H1 (cell line): Measurements from ENCODE around the gene TEX29. TPM values are rescaled to one million over a fixed set of nuclear protein-coding genes. Genes with fewer than 3 reads are reported as not detected.
A peak's percentile ranks its signal among the peaks of the same experiment; 100 is the strongest.

Experiments used
- CTCF ChIA-PET: fragments of 300-600 bp; sonication (Branson Sonifier 250); formaldehyde crosslinking; loops from one replicate; lab custom pipeline; 2021; ENCODE audit not compliant: partially characterized antibody; lab: Charles Lee
- POLR2A ChIA-PET: fragments of 300-600 bp; sonication (Branson Sonifier 250); formaldehyde crosslinking; loops from one replicate; lab custom pipeline; 2021; ENCODE audit warnings: inconsistent platforms; ENCODE audit not compliant: partially characterized antibody; lab: Charles Lee
- DNase-seq, 2 experiments: peaks; one replicate each; pipeline versions ENCODE4 v3.0.0 to v3.0.0-alpha.2; 2010 to 2022; ENCODE audit warnings: low spot score in 2 of 2, low read depth in 1 of 2, mixed read lengths in 1 of 2
- FAIRE-seq: peaks from 2 replicates; lab custom pipeline; 2011; peaks lifted over from hg19 to GRCh38; lab: Jason Lieb, UNC
- H2AFZ ChIP-seq: 2 replicates; pipeline ENCODE4 v1.8.1; 2012; ENCODE audit warnings: low read length, inconsistent platforms
- H2AK5ac ChIP-seq: 2 replicates; pipeline ENCODE4 v1.6.1; 2013; ENCODE audit warnings: low read depth, low read length
- H2BK120ac ChIP-seq: replicated peaks from 2 replicates; pipeline ENCODE3; 2013; ENCODE audit warnings: low read depth, low read length, inconsistent platforms
- H2BK12ac ChIP-seq: 2 replicates; pipeline ENCODE4 v1.6.1; 2013; ENCODE audit warnings: low read depth, low read length
- H2BK15ac ChIP-seq: 2 replicates; pipeline ENCODE4 v1.6.1; 2013; ENCODE audit warnings: low read length
- H2BK20ac ChIP-seq: 2 replicates; pipeline ENCODE4 v1.6.1; 2013; ENCODE audit warnings: low read length
- H2BK5ac ChIP-seq: 2 replicates; pipeline ENCODE4 v1.6.1; 2013; ENCODE audit warnings: low read depth, low read length
- H3K14ac ChIP-seq: 2 replicates; pipeline ENCODE4 v1.6.1; 2013; ENCODE audit warnings: inconsistent platforms; ENCODE audit not compliant: insufficient read length
- H3K18ac ChIP-seq: 2 replicates; pipeline ENCODE4 v1.6.1; 2013; ENCODE audit warnings: low read length; ENCODE audit errors: extremely low read depth
- H3K23ac ChIP-seq: 2 replicates; pipeline ENCODE4 v1.6.1; 2013; ENCODE audit warnings: inconsistent platforms; ENCODE audit not compliant: insufficient read length
- H3K23me2 ChIP-seq: 2 replicates; pipeline ENCODE4 v1.6.1; 2013; ENCODE audit warnings: low read depth, low read length
- H3K27ac ChIP-seq: 2 replicates; pipeline ENCODE4 v1.6.1; 2011; ENCODE audit warnings: low read depth, low read length, inconsistent platforms
- H3K27me3 ChIP-seq, 4 experiments: replicated peaks in 1 of 4; 1 replicate in 1 of 4; 2 replicates in 3 of 4; pipeline versions ENCODE4 v1.6.1 to v1.8.1; 2011 to 2013; ENCODE audit warnings: low read length in 3 of 4, mild to moderate bottlenecking in 3 of 4, inconsistent platforms in 2 of 4, mixed read lengths in 2 of 4, moderate library complexity in 1 of 4; ENCODE audit not compliant: control insufficient read depth in 3 of 4, insufficient read depth in 3 of 4; ENCODE audit errors: extremely low read depth in 1 of 4
- H3K36me3 ChIP-seq, 4 experiments: 2 replicates each; pipeline versions ENCODE4 v1.6.1 to v1.8.1; 2011 to 2013; ENCODE audit warnings: mild to moderate bottlenecking in 4 of 4, low read length in 3 of 4, moderate library complexity in 2 of 4, control low read depth in 1 of 4, inconsistent platforms in 1 of 4; ENCODE audit not compliant: insufficient read depth in 4 of 4, control insufficient read depth in 2 of 4
- H3K4ac ChIP-seq: replicated peaks from 2 replicates; pipeline ENCODE3; 2013; ENCODE audit warnings: low read length, low read depth, mixed read lengths, inconsistent platforms; ENCODE audit not compliant: insufficient read length
- H3K4me1 ChIP-seq, 4 experiments: replicated peaks in 1 of 4; 1 replicate in 1 of 4; 2 replicates in 3 of 4; pipeline versions ENCODE4 v1.6.1 to v1.8.1; 2011 to 2013; ENCODE audit warnings: low read length in 3 of 4, inconsistent platforms in 2 of 4, mixed read lengths in 1 of 4; ENCODE audit not compliant: insufficient read depth in 4 of 4, control insufficient read depth in 3 of 4
- H3K4me2 ChIP-seq, 2 experiments: 2 replicates each; pipeline versions ENCODE4 v1.6.1 to v1.8.1; 2011 to 2013; ENCODE audit warnings: low read depth in 2 of 2, low read length in 2 of 2, control low read depth in 1 of 2, inconsistent platforms in 1 of 2, mild to moderate bottlenecking in 1 of 2; ENCODE audit not compliant: insufficient read depth in 1 of 2
- H3K4me3 ChIP-seq, 4 experiments: fragments of 200-600, 300-600 bp in 1 of 4; sonication (generic), shearing (Covaris generic), sonication (Bioruptor Twin) in 1 of 4; 2 replicates each; pipeline versions ENCODE4 v1.5.1 to v1.8.1; 2011 to 2016; ENCODE audit warnings: low read length in 4 of 4, low read depth in 3 of 4, control low read depth in 2 of 4, inconsistent platforms in 2 of 4, mild to moderate bottlenecking in 2 of 4, mixed read lengths in 1 of 4, moderate library complexity in 1 of 4; ENCODE audit not compliant: insufficient read depth in 2 of 4; ENCODE audit errors: extremely low read depth in 1 of 4
- H3K56ac ChIP-seq: replicated peaks from 2 replicates; pipeline ENCODE3; 2013; ENCODE audit warnings: low read depth, mild to moderate bottlenecking, mixed read lengths, low read length, inconsistent platforms; ENCODE audit not compliant: insufficient read length
- H3K79me1 ChIP-seq: 2 replicates; pipeline ENCODE4 v1.6.1; 2013; ENCODE audit warnings: low read depth, low read length, control low read depth
- H3K79me2 ChIP-seq, 2 experiments: 2 replicates each; pipeline versions ENCODE4 v1.6.1 to v1.8.1; 2012 to 2013; ENCODE audit warnings: low read length in 2 of 2, mild to moderate bottlenecking in 2 of 2, inconsistent platforms in 1 of 2; ENCODE audit not compliant: insufficient read depth in 2 of 2, control insufficient read depth in 1 of 2
- H3K9ac ChIP-seq, 4 experiments: replicated peaks in 1 of 4; 1 replicate in 1 of 4; 2 replicates in 3 of 4; pipeline versions ENCODE4 v1.6.1 to v1.8.1; 2011 to 2013; ENCODE audit warnings: low read depth in 3 of 4, low read length in 3 of 4, control low read depth in 2 of 4, mild to moderate bottlenecking in 2 of 4, moderate library complexity in 2 of 4, inconsistent platforms in 1 of 4; ENCODE audit errors: extremely low read depth in 1 of 4
- H3K9me3 ChIP-seq, 2 experiments: 2 replicates each; pipeline versions ENCODE4 v1.6.1 to v1.8.1; 2012 to 2013; ENCODE audit warnings: mild to moderate bottlenecking in 2 of 2, moderate library complexity in 2 of 2, control low read depth in 1 of 2, inconsistent platforms in 1 of 2, low read depth in 1 of 2, low read length in 1 of 2, mixed read lengths in 1 of 2; ENCODE audit not compliant: insufficient read depth in 2 of 2
- H4K20me1 ChIP-seq, 2 experiments: replicated peaks in 1 of 2; 2 replicates each; pipeline versions ENCODE3 to v1.8.1; 2011 to 2013; ENCODE audit warnings: inconsistent platforms in 2 of 2, low read length in 2 of 2, mild to moderate bottlenecking in 1 of 2; ENCODE audit not compliant: insufficient read depth in 2 of 2, control insufficient read depth in 1 of 2
- H4K5ac ChIP-seq: 2 replicates; pipeline ENCODE4 v1.6.1; 2013; ENCODE audit warnings: low read length, low read depth, mixed read lengths, inconsistent platforms; ENCODE audit not compliant: insufficient read length
- H4K8ac ChIP-seq: 2 replicates; pipeline ENCODE4 v1.8.0; 2013; ENCODE audit warnings: mild to moderate bottlenecking, moderate library complexity, low read length, inconsistent platforms; ENCODE audit not compliant: insufficient read depth; ENCODE audit errors: extremely low read depth
- H4K91ac ChIP-seq: replicated peaks from 2 replicates; pipeline ENCODE3; 2013; ENCODE audit warnings: low read length, mixed read lengths, inconsistent platforms; ENCODE audit not compliant: insufficient read length
- HDAC6 ChIP-seq: IDR thresholded peaks from one replicate; pipeline ENCODE4 v1.7.1; 2012; ENCODE audit warnings: low read depth, mild to moderate bottlenecking, inconsistent platforms, low read length, moderate library complexity
- NRF1 ChIP-seq: IDR thresholded peaks from 2 replicates; pipeline ENCODE4 v1.6.1; 2011; ENCODE audit warnings: mild to moderate bottlenecking, low read depth, low read length, improper control_type of control experiment
- PHF8 ChIP-seq: fragments of 200-600 bp; sonication (generic); conservative IDR thresholded peaks from 2 replicates; pipeline ENCODE4 v1.7.1; 2012; ENCODE audit warnings: low read depth, mild to moderate bottlenecking, inconsistent platforms, low read length, moderate library complexity
- SP4 ChIP-seq: IDR thresholded peaks from 2 replicates; pipeline ENCODE4 v1.6.1; 2012; ENCODE audit warnings: low read length, inconsistent platforms
- TBP ChIP-seq: IDR thresholded peaks from 2 replicates; pipeline ENCODE4 v1.6.1; 2011; ENCODE audit warnings: low read depth, low read length, improper control_type of control experiment
- TEAD4 ChIP-seq: IDR thresholded peaks from 2 replicates; pipeline ENCODE4 v1.6.1; 2012; ENCODE audit warnings: low read depth, low read length, inconsistent platforms, mixed read lengths
- YY1 ChIP-seq: IDR thresholded peaks from 2 replicates; pipeline ENCODE4 v1.6.1; 2011; ENCODE audit warnings: low read depth, mild to moderate bottlenecking, low read length
- WGBS, 2 experiments: shearing (Covaris generic) in 1 of 2; methylation state at CpG; one replicate each; pipeline versions ENCODE4 v1.1.6 to v1.1.7; 2013 to 2015; ENCODE audit warnings: low lambda C conversion rate in 2 of 2, mixed read lengths in 2 of 2, inconsistent platforms in 1 of 2, low coverage in 1 of 2, missing lambda C conversion rate in 1 of 2; ENCODE audit not compliant: insufficient replicate concordance in 2 of 2, insufficient coverage in 1 of 2, insufficient read length in 1 of 2; ENCODE audit errors: extremely low coverage in 1 of 2, missing lambda C conversion rate in 1 of 2; 5-methylcytosine and 5-hydroxymethylcytosine counted together
- polyA plus RNA-seq, 7 experiments: library from polyadenylated mRNA; depleted of rRNA in 3 of 7; stranded (reverse) in 5 of 7; unstranded in 2 of 7; fragments of >200 nt in 5 of 7; fragments of 200-250 nt in 2 of 7; gene quantifications; 1 replicate in 5 of 7; 2 replicates in 1 of 7; 4 replicates in 1 of 7; pipeline versions ENCODE4 v1.2.1 to v1.2.3, GENCODE V29; 2011 to 2013; ENCODE audit warnings: missing spikeins in 2 of 7, mixed read lengths in 2 of 7
- total RNA-seq: library from RNA; stranded (reverse); fragmentation: NEBNext Ultra II Directional; extraction: Animal tissue kit (Norgen Biotek cat#: 25700); gene quantifications from 2 replicates; pipeline ENCODE4 v1.2.1, GENCODE V29; 2021
- TF ChIP-seq, protein P1 (sequence below), 3 experiments: IDR thresholded peaks; 1 replicate in 2 of 3; 2 replicates in 1 of 3; pipeline versions ENCODE4 v1.5.1 to v1.6.1; 2011; ENCODE audit warnings: low read length in 3 of 3, mild to moderate bottlenecking in 3 of 3, inconsistent platforms in 2 of 3, low read depth in 1 of 3, moderate library complexity in 1 of 3; ENCODE audit not compliant: insufficient read depth in 1 of 3; ENCODE audit errors: control extremely low read depth in 1 of 3
- TF ChIP-seq, protein P2 (sequence below): IDR thresholded peaks from 2 replicates; pipeline ENCODE4 v1.6.1; 2012; ENCODE audit warnings: inconsistent platforms

Gene TEX29
- total and polyA plus RNA-seq, 2 of the 8 experiments (the other 6 are each of a cell fraction or from before 2014, with no cell fraction given): 0.08 TPM; not detected in 1

DNA sequence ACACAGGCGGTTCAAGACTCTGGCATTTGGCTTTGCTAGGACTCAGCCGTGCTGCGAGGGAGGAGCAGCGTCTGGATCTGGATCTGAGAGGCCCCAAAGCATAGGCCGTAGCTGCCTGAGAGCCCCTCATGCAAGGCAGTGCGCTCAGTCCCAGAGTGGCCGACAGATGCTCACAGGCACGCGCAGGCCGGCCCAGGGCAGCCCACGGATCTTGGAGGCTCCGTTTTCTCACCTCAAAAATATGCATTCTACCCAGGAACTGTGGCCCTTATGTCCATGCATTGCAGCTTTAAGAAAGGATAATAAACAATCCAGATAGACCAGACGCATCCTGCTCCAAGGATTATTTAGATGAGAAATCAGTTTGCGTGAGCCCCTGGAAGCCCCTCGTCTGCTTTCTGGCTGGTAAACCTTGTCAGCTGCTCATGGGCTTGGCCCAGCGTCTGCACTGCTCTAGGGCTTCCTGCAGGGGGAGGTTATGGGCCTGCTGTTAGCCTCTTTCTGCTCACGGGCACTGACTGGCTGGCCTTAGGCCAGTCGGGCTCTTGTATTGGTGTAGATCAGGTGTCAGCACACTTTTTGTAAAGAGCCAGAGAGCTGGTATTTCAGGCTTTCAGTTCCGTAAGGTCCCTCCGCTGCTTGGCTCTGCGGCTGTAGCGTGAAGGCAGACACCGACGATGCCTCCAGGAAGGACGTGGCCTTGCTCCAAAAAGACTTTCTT lies 24.2 kb downstream of the TEX29 start:
- no peak overlapping the region for H4K5ac ChIP-seq
- TF ChIP-seq PHF8 (no peak), SP4 (no peak), HDAC6 (no peak), YY1 (no peak), NRF1 (no peak), TEAD4 (peak; percentile 50; the same call in 1 of the 2 replicates), TBP (peak; percentile 49; the same call in 1 of the 2 replicates)
- TF ChIP-seq, protein P1, sequence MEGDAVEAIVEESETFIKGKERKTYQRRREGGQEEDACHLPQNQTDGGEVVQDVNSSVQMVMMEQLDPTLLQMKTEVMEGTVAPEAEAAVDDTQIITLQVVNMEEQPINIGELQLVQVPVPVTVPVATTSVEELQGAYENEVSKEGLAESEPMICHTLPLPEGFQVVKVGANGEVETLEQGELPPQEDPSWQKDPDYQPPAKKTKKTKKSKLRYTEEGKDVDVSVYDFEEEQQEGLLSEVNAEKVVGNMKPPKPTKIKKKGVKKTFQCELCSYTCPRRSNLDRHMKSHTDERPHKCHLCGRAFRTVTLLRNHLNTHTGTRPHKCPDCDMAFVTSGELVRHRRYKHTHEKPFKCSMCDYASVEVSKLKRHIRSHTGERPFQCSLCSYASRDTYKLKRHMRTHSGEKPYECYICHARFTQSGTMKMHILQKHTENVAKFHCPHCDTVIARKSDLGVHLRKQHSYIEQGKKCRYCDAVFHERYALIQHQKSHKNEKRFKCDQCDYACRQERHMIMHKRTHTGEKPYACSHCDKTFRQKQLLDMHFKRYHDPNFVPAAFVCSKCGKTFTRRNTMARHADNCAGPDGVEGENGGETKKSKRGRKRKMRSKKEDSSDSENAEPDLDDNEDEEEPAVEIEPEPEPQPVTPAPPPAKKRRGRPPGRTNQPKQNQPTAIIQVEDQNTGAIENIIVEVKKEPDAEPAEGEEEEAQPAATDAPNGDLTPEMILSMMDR (IDR thresholded peaks at IDR 0.05; ENCODE audit: control extremely low read depth in 1 of 3, insufficient read depth in 1 of 3, low read depth in 1 of 3, low read length in 3 of 3): peak; percentile 78 to 95 (median 81)
- TF ChIP-seq, protein P2, sequence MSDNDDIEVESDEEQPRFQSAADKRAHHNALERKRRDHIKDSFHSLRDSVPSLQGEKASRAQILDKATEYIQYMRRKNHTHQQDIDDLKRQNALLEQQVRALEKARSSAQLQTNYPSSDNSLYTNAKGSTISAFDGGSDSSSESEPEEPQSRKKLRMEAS: peak; percentile 30

More for the DNA sequence above, 24.2 kb downstream of the TEX29 start:
- H3K79me1 ChIP-seq: no peaks in the 10 kb centered on the region
- peak overlapping the region; percentile 73; the same call in 1 of the 2 replicates for H2AFZ ChIP-seq
- H3K9ac ChIP-seq: no peak overlapping the region
- FAIRE-seq: peak; percentile 97
- 60% methylated on average over 25 of the region's 25 CpGs; no CpG with 5 or more reads in 1 of the 2 experiments for WGBS, 2 experiments
- no peak overlapping the region for H3K4me2 ChIP-seq
- ChIA-PET POLR2A (interaction anchor here (1.2 kb wide), 1 partner anchor 12 kb away, joined by 3 read pairs; no protein-coding TSS in a partner anchor), CTCF (interaction anchor here (0.5 to 3.3 kb wide), 28 partner anchors 9 to 161 kb away, joined by 3 to 31 read pairs (median 4); partner anchors contain the start of gene TEX29)
- H3K4me3 ChIP-seq: no peak overlapping the region
- no peak overlapping the region for H2BK120ac ChIP-seq
- peak; percentile 70 to 84 for DNase-seq
- no peak overlapping the region for H3K14ac ChIP-seq
- no peak overlapping the region for H3K18ac ChIP-seq
- no peak overlapping the region for H2BK5ac ChIP-seq
- H2AK5ac ChIP-seq: no peak overlapping the region
- H4K20me1 ChIP-seq: no peaks in the 10 kb centered on the region
- no peak overlapping the region for H2BK15ac ChIP-seq
- peaks cover 0 to 5% (median 2%) of the 10 kb centered on the region in 4 experiments; a peak in 4 of 7 replicates for H3K4me1 ChIP-seq
- no peak overlapping the region for H2BK12ac ChIP-seq
- H3K23me2 ChIP-seq: no peaks in the 10 kb centered on the region
- H3K4ac ChIP-seq: no peak overlapping the region
- H3K9me3 ChIP-seq: no peaks in the 10 kb centered on the region
- H3K56ac ChIP-seq: no peak overlapping the region
- H3K79me2 ChIP-seq: no peaks in the 10 kb centered on the region
- no peak overlapping the region for H2BK20ac ChIP-seq
- no peak overlapping the region for H3K27ac ChIP-seq
- H4K8ac ChIP-seq: peak overlapping the region; percentile 30; the same call in 1 of the 2 replicates
- no peak overlapping the region for H4K91ac ChIP-seq
- H3K23ac ChIP-seq: no peak overlapping the region
- H3K27me3 ChIP-seq: no peaks in the 10 kb centered on the region
- H3K36me3 ChIP-seq: no peaks in the 10 kb centered on the region
